Heart right ventricle (tissue), 16 donors: ENCODE data around the gene VPS37C. TPM values are rescaled to one million over a fixed set of nuclear protein-coding genes. Genes with fewer than 3 reads are reported as not detected.

Source experiments
- ATAC-seq, 8 donors: fragments of 200-7000 bp; cut with Tn5 transposase; one replicate each; pipeline ENCODE4 v1.9.1; 2020; ENCODE audit warnings: mild to moderate bottlenecking in 8 of 8, moderate library complexity in 8 of 8, moderate number of reproducible peaks in 1 of 8
- DNase-seq, 2 donors: peaks; one replicate each; pipeline ENCODE4 v3.0.0-alpha.2; 2020
- H3K27ac ChIP-seq, 10 donors: fragments of 200-600 bp; sonication (generic) in 2 of 10; one replicate each; pipeline versions ENCODE4 v1.5.0 to v1.8.0; 2020 to 2022; ENCODE audit warnings: mild to moderate bottlenecking in 3 of 10
- H3K27me3 ChIP-seq, 7 donors: fragments of 200-600 bp; one replicate each; pipeline ENCODE4 v1.8.0; 2021 to 2022; ENCODE audit warnings: mild to moderate bottlenecking in 2 of 7
- H3K36me3 ChIP-seq, 9 donors: fragments of 200-600 bp; sonication (generic) in 1 of 9; one replicate each; pipeline versions ENCODE4 v1.5.0 to v1.8.0; 2020 to 2022; ENCODE audit warnings: mild to moderate bottlenecking in 2 of 9
- H3K4me1 ChIP-seq, 9 donors: fragments of 200-600 bp; sonication (generic) in 1 of 9; one replicate each; pipeline versions ENCODE4 v1.5.0 to v1.8.0; 2020 to 2022; ENCODE audit warnings: mild to moderate bottlenecking in 4 of 9
- H3K4me3 ChIP-seq, 10 donors: fragments of 200-600 bp; sonication (generic) in 2 of 10; one replicate each; pipeline versions ENCODE4 v1.5.0 to v1.8.0; 2020 to 2022; ENCODE audit warnings: mild to moderate bottlenecking in 7 of 10, moderate library complexity in 2 of 10
- H3K9me3 ChIP-seq, 11 donors: fragments of 200-600 bp in 10 of 11; sonication (generic) in 2 of 11; one replicate each; pipeline versions ENCODE4 v1.5.0 to v1.8.0; 2013 to 2022; ENCODE audit warnings: mild to moderate bottlenecking in 2 of 11, control low read depth in 1 of 11, moderate library complexity in 1 of 11
- CTCF ChIP-seq, 9 donors: fragments of 200-600 bp; sonication (generic) in 2 of 9; IDR thresholded peaks; one replicate each; pipeline versions ENCODE4 v1.5.0 to v1.8.0; 2021 to 2022; ENCODE audit warnings: antibody characterized with exemption in 9 of 9, mild to moderate bottlenecking in 5 of 9, moderate library complexity in 1 of 9
- WGBS, 2 donors: extraction: QIAGEN DNeasy Blood & Tissue Kit; methylation state at CpG; one replicate each; pipeline ENCODE4 v1.1.7; 2013; ENCODE audit warnings: inconsistent platforms in 1 of 2; 5-methylcytosine and 5-hydroxymethylcytosine counted together
- intact Hi-C, 10 donors: fragments of 100-400 bp; cut with DNase I; formaldehyde crosslinking; loops; one replicate each; pipeline versions ENCODE4 v1.11.1 to v1.14.2; 2022
- polyA plus RNA-seq, 2 donors: library from polyadenylated mRNA; stranded (reverse); fragments of 200-250 nt; gene quantifications; one replicate each; pipeline ENCODE4 v1.2.3, GENCODE V29; 2013
- total RNA-seq, 10 donors: library from RNA; stranded (reverse); fragmentation: NEBNext Ultra II Directional in 3 of 10; extraction: Animal tissue kit (Norgen Biotek cat#: 25700) in 3 of 10; gene quantifications; one replicate each; pipeline versions ENCODE4 v1.2.1 to v1.2.4, GENCODE V29; 2021 to 2023
- donor health status: Arrhythmogenic right ventricular cardiomyopathy.
- donor health status: ischemic (EF 13 %, LVEDD 7.1; RV severe dilation, severe dysfunction).
- donor health status: healthy with polysubstance abuse.
- donor health status: DM: no; HTN: yes; CAD: no.
- donor health status: DM: no; HTN: no; CAD: no.
- donor health status: ischemic (EF 25% LVEDD 6.9; RV normal size, moderate dysfunction).
- donor health status: ischemic (EF 25% LVEDD 5.7; RV mildly dilated, moderate dysfunction).
- donor health status: healthy.
- donor health status: DM: yes; HTN: yes; CAD: no.
- donor health status: Ischemic cardiomyopathy.
- donor health status: ischemic (EF 35%, LVEDD 5.7; RV mildly dilated, moderate dysfunction).
- donor health status: nonischemic (EF 11% LVEDD 7.7; RV severe dilation, severe dysfunction).
- donor health status: DM: yes; HTN: yes; CAD: no.
- donor health status: PGD.
- donor health status: ischemic (EF 29% LVEDD 5.4; RV normal size, mild dysfunction).
- donor health status: nonischemic (EF 23%, LVEDD 6.1; RV moderate dilation, normal function).

The VPS37C gene
- total and polyA plus RNA-seq, 12 donors, result 7.7 to 21.8 (median 15.5) TPM

GRCh38 chr11:61176446-61176845 lies 15.2 kb upstream of the VPS37C start:
- no peaks in the 10 kb centered on the region for H3K36me3 ChIP-seq
- peaks cover 0 to 14% (median 0%) of the 10 kb centered on the region in 9 donors for H3K4me1 ChIP-seq
- no peak overlapping the region for H3K4me3 ChIP-seq
- no peak overlapping the region for H3K27ac ChIP-seq
- no peak for TF ChIP-seq CTCF (IDR thresholded peaks at IDR 0.05)
- ATAC-seq (no peak), DNase-seq (no peak)
- peaks cover 0 to 26% (median 7%) of the 10 kb centered on the region in 7 donors for H3K27me3 ChIP-seq
- intact Hi-C loops, result loop anchor here in 2 of 10 donors (5.0 to 10.0 kb wide), 2 partner anchors 44 to 342 kb away; no protein-coding TSS in a partner anchor
- H3K9me3 ChIP-seq, result peaks cover 0 to 5% (median 0%) of the 10 kb centered on the region in 11 donors
- 55 to 62% methylated on average over 6 of the region's 6 CpGs for WGBS, 2 donors

- Histone ChIP-seq H3K9me3 (peaks cover 0 to 5% (median 0%) of the 10 kb centered on the region in 11 donors), H3K27ac (no peak overlapping the region), H3K4me1 (peaks cover 0 to 15% (median 0%) of the 10 kb centered on the region in 9 donors), H3K4me3 (no peak overlapping the region), H3K27me3 (peaks cover 0 to 24% (median 7%) of the 10 kb centered on the region in 7 donors), H3K36me3 (no peaks in the 10 kb centered on the region)
- intact Hi-C loops, result loop anchor here in 2 of 10 donors (5.0 to 10.0 kb wide), 2 partner anchors 43 to 340 kb away; no protein-coding TSS in a partner anchor
- TF ChIP-seq CTCF (IDR thresholded peaks at IDR 0.05), result no peak
- no peak for DNase-seq
- WGBS, 2 donors, result 80 to 89% methylated on average over 6 of the region's 6 CpGs
- no peak for ATAC-seq
These were observed 13.7 kb upstream of the VPS37C start for GRCh38 chr11:61174949-61175348.

- TF ChIP-seq CTCF (IDR thresholded peaks at IDR 0.05), result no peak
- peaks cover 0 to 29% (median 7%) of the 10 kb centered on the region in 7 donors for H3K27me3 ChIP-seq
- H3K27ac ChIP-seq, result no peak overlapping the region
- ATAC-seq (no peak), DNase-seq (no peak)
- peaks cover 0 to 15% (median 0%) of the 10 kb centered on the region in 9 donors for H3K4me1 ChIP-seq
- H3K9me3 ChIP-seq, result peaks cover 0 to 5% (median 0%) of the 10 kb centered on the region in 11 donors
- whole genome bisulfite sequencing, 2 donors, result 53 to 66% methylated on average over 6 of the region's 6 CpGs
- intact Hi-C loops, result loop anchor here in 1 of 10 donors (10.0 kb wide), 1 partner anchor 339 kb away; no protein-coding TSS in a partner anchor
- H3K36me3 ChIP-seq, result no peaks in the 10 kb centered on the region
- H3K4me3 ChIP-seq, result no peak overlapping the region
These were observed 13.0 kb upstream of the VPS37C start for GRCh38 chr11:61174273-61174672.

- H3K36me3 ChIP-seq, result no peaks in the 10 kb centered on the region
- no peak for DNase-seq
- H3K9me3 ChIP-seq, result peaks cover 0 to 5% (median 0%) of the 10 kb centered on the region in 11 donors
- H3K4me1 ChIP-seq, result peaks cover 0 to 21% (median 0%) of the 10 kb centered on the region in 9 donors
- intact Hi-C loops, result loop anchor here in 1 of 10 donors (10.0 kb wide), 1 partner anchor 339 kb away; no protein-coding TSS in a partner anchor
- no peak overlapping the region for H3K4me3 ChIP-seq
- no peak overlapping the region for H3K27ac ChIP-seq
- WGBS, 2 donors, result 72 to 75% methylated on average over 4 of the region's 4 CpGs
- peaks cover 0 to 35% (median 7%) of the 10 kb centered on the region in 7 donors for H3K27me3 ChIP-seq
- no peak for ATAC-seq
- TF ChIP-seq CTCF (IDR thresholded peaks at IDR 0.05), result peak in 4 of 9 donors; percentile 3 to 14 (median 11)
These were observed 12.2 kb upstream of the VPS37C start for GRCh38 chr11:61173456-61173855.
